Nucleus accumbens (tissue), 56 donors: ENCODE results near the gene PUS7.
A peak's percentile ranks its signal among the peaks of the same experiment; 100 is the strongest.
"Not testable (repeated sequence)": the region's sequence is repeated elsewhere in the genome, so short reads cannot be mapped to it uniquely, and the experiment has no call there.

Experiments
- DNase-seq, 56 donors: peaks; one replicate each; lab custom pipeline; 2025; lab: John Stamatoyannopoulos, UW

Gene PUS7

DNA sequence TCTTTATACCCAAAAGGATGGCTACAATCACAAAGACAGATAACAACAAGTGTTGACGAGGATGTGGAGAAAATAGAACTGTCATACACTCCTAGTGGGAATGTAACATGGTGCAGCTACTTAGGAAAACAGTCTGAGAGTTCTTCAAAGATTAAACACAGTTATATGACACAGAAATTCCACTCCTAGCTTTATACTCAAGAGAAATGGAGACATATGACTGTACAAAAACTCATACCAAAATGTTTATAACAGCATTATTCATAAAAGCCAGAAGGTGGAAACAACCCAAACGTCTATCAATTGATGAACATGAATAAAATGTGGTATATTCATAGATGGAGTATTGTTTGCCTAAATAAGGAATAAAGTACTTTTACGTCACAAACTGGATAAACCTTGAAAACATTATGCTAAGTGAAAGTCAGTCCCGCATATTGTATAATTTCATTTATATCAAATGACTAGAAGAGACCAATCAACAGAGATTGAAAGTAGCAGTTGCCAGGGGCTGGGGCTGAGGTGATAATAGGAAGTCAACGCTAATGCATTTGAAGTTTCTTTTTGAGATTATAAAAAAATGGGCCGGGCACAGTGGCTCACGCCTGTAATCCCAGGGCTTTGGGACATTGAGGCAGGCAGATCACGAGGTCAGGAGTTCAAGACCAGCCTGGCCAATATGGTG is 71.8 kb downstream of the PUS7 start:
- DNase-seq, result no peak

DNA sequence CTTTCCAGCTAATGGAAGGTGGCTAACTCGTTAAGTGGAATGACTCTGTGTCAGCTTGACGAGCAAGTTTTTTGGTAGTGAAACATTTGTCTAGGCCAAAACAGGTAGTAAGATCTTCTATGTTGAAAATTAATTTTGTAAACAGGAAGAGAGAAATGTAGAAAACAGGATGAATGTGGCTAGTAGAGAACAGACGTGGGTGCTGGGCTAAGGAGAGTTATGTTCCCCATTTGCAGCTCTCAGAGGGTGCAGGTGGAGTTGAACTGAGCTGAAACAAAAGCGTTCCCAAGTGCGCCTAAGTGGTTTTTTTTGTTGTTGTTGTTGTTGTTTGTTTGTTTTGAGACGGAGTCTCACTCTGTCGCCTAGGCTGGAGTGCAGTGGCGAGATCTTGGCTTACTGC is 73.9 kb downstream of the PUS7 start:
- DNase-seq, result no peak

- DNase-seq, result no peak
Measured at GRCh38 chr7:105444342-105444987, 77.6 kb downstream of the PUS7 start.

- not testable (repeated sequence) for DNase-seq
Measured at GRCh38 chr7:105442214-105442613, 79.9 kb downstream of the PUS7 start.

- no peak for DNase-seq
Measured at GRCh38 chr7:105439174-105439893, 82.7 kb downstream of the PUS7 start.

GRCh38 chr7:105438847-105439173 is 83.3 kb downstream of the PUS7 start:
- DNase-seq, result no peak

DNA sequence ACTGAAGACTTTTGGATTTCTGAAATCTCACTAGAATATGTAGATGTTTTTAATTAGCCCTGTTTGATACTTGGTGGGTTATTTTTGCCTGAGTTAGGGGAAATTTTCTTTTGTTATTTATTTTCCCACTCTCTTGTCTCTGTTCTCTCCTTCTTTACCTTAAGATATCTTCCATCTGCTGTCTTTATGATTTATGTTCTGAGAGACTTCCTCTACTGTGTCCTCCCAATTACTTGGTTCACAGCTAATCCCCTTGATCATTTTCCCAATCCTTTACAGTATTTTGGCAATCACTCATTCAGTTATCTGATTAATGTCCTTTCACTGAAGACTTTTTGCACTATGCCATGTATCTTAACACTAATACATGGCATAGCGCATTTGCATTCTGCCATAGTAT is 83.8 kb downstream of the PUS7 start:
- DNase-seq, result no peak

DNA sequence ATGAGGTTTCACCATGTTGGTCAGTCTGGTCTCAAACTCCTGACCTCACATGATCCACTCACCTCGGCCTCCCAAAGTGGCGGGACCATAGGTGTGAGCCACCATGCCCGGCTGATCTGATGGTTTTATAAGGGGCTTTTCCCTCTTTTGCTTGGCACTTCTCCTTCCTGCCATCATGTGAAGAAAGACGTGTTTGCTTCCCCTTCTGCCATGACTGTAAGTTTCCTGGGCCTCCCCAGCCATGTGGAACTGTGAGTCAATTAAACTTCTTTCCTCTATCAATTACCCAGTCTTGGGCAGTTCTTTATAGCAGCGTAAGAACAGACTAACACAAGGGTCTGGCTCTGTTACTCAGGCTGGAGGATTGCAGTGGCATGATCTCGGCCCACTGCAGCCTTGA is 84.7 kb downstream of the PUS7 start:
- DNase-seq, result not testable (repeated sequence)

GRCh38 chr7:105429746-105430612 is 92.1 kb downstream of the PUS7 start:
- peak in 3 of 56 donors; percentile 2 to 31 (median 3) for DNase-seq

GRCh38 chr7:105426606-105427146 is 95.4 kb downstream of the PUS7 start:
- DNase-seq, result no peak

- no peak for DNase-seq
Measured at GRCh38 chr7:105423987-105424386, 98.1 kb downstream of the PUS7 start.

- DNase-seq, result no peak
Measured at GRCh38 chr7:105413887-105414437, 108.1 kb downstream of the PUS7 start.

GRCh38 chr7:105410774-105411173 is 111.3 kb downstream of the PUS7 start:
- not testable (repeated sequence) for DNase-seq

DNA sequence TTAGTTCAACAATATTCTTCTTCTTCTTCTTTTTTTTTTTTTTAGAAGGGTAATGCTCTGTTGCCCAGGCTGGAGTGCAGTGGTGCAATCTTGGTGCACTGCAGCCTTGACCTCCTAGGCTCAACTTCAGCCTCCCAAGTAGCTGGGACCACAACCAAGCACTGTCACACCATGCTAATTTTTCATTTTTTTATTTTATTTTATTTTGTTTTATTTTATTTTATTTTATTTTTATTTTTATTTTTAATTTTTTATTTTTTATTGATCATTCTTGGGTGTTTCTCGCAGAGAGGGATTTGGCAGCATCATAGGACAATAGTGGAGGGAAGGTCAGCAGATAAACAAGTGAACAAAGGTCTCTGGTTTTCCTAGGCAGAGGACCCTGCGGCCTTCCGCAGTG is 112.3 kb downstream of the PUS7 start:
- DNase-seq, result not testable (repeated sequence)

DNA sequence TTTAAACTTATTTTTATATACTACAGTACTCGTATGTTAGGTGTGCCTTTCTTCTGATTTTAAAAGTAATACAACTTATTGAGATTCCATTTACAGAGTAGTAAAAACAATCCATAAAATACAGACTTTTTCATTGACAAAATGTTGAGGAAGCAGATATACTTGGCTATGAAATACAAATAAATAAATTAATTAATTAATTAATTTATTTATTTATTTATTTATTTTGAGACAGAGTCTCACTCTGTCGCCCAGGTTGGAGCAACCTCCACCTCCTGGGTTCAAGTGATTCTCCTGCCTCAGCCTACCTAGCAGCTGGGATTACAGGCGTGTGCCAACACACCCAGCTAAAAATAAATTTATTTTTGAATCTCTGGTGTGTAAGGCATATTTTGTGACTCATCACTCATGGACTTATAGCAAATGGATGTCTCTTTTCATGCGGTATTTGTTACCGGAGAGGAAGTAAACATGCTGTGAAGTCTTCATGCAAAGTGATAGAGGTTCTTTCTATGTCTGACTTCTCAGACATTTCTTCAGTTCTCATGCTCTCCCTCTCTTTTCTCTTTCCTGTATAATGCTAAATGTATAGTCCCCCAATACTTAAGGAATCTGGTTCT is 113.2 kb downstream of the PUS7 start:
- DNase-seq, result no peak
